ENCODE measurements around the gene CCR9. TPM values are rescaled to one million over a fixed set of nuclear protein-coding genes. Genes with fewer than 3 reads are reported as not detected.

CCR9 gene
- total and polyA plus RNA-seq, 2 experiments from 2014 or later, result 0.27 to 0.71 TPM

DNA sequence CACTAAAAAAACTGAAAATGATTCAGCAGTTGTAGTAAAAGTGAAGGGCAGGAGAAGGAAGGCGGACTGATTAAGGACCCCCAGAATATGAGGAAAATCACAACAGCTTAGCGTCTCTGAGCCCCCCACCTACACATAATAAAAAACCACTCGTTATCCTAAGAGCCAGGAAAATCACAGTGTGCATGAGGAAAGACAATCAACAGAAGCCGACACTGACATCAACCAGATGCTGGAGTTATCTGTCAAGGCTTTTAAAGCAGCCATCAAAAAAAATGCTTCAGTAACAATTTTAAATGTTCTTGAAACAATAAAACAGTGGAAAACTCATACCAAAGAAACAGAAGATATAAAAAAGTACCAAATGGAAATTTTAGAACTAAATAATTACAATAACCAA is 47.2 kb downstream of the CCR9 start:
- H3K9me3 ChIP-seq (ENCODE audit: low read depth), result no peaks in the 10 kb centered on the region
- H3K4me1 ChIP-seq (ENCODE audit: low read depth), result peaks cover 15% of the 10 kb centered on the region
- no peak overlapping the region for H3K4me3 ChIP-seq
- H3K36me3 ChIP-seq, result peaks cover 6% of the 10 kb centered on the region
- no peaks in the 10 kb centered on the region for H3K27me3 ChIP-seq
- TF ChIP-seq, protein P1, sequence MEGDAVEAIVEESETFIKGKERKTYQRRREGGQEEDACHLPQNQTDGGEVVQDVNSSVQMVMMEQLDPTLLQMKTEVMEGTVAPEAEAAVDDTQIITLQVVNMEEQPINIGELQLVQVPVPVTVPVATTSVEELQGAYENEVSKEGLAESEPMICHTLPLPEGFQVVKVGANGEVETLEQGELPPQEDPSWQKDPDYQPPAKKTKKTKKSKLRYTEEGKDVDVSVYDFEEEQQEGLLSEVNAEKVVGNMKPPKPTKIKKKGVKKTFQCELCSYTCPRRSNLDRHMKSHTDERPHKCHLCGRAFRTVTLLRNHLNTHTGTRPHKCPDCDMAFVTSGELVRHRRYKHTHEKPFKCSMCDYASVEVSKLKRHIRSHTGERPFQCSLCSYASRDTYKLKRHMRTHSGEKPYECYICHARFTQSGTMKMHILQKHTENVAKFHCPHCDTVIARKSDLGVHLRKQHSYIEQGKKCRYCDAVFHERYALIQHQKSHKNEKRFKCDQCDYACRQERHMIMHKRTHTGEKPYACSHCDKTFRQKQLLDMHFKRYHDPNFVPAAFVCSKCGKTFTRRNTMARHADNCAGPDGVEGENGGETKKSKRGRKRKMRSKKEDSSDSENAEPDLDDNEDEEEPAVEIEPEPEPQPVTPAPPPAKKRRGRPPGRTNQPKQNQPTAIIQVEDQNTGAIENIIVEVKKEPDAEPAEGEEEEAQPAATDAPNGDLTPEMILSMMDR (IDR thresholded peaks at IDR 0.05; ENCODE audit: low read depth, low read length), result no peak
- DNase-seq (ENCODE audit: low read depth in 1 of 2, low spot score in 1 of 2), result peak in 1 of 2 donors; percentile 60
- peak overlapping the region; percentile 69 for H3K27ac ChIP-seq

DNA sequence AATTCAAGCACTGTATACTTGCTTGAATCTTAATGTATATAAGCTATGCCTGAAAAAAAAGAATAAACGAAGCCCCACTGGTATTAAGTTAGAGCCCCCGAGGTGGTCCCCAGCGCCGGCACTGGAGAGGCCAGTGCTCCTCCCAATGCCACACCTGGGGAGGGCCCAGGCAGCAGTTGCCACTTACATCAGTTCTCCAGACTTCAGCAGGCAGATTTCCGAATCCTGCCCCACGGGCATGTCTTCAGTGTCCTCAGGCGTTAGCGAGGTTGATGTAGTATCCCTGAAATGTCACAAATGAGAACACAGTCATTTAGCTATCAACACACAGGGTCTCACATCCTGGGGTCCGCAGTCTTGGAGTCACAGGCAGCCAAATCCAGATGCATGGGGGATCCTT is 49.9 kb downstream of the CCR9 start:
- Histone ChIP-seq H3K4me3 (no peak overlapping the region), H3K9me3 (ENCODE audit: low read depth) (no peaks in the 10 kb centered on the region), H3K27ac (no peak overlapping the region), H3K27me3 (no peaks in the 10 kb centered on the region), H3K4me1 (ENCODE audit: low read depth) (peaks cover 33% of the 10 kb centered on the region), H3K36me3 (no peaks in the 10 kb centered on the region)
- no peak for DNase-seq (ENCODE audit: low read depth in 1 of 2, low spot score in 1 of 2)
- TF ChIP-seq, protein P1 (IDR thresholded peaks at IDR 0.05; ENCODE audit: low read depth, low read length), result no peak

DNA sequence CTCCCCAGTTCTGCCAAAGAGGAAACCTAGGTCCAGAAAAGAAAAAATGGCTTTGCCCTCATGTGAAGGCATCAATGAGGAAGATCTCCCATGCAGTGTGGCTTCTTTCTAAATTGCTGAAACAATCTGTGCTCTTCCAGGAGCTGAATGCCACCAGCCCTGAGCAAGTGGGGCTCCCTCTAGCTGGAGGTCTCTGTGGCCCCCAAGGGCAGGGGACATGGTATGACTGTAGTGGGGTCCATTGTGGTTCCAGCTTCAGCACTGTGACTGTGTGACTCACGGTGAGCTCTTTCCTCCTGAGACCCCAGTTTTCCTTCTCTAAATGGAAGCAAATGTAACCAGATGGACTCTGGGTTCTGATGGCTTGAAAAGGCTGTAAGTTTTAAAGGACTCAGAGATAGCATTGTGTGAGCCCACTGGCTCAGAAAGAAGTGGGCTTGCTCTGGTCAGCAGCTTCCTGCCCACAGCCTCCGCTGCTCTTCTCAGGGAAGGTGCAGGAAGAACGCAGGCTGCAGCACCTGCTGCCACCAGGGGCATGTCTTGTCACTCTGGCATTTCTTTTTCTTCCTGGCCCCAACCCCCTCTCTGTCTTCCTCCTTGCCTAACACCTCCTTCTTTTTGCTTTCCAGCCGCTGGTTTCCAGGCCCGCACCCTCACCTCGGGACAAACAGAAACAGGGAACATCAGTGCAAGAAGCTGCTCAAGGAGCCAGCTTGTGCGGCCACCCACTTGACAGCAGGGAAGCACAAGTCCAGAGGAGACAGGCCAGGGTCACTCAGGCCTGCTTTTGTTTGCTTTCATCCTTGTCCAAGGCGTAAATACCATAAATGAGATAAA is 51.1 kb downstream of the CCR9 start:
- TF ChIP-seq, protein P1 (IDR thresholded peaks at IDR 0.05; ENCODE audit: low read depth, low read length), result no peak
- Histone ChIP-seq H3K27ac (no peak overlapping the region), H3K4me1 (ENCODE audit: low read depth) (peaks cover 36% of the 10 kb centered on the region), H3K27me3 (no peaks in the 10 kb centered on the region), H3K4me3 (no peak overlapping the region), H3K9me3 (ENCODE audit: low read depth) (no peaks in the 10 kb centered on the region), H3K36me3 (no peaks in the 10 kb centered on the region)
- DNase-seq (ENCODE audit: low read depth in 1 of 2, low spot score in 1 of 2), result no peak

DNA sequence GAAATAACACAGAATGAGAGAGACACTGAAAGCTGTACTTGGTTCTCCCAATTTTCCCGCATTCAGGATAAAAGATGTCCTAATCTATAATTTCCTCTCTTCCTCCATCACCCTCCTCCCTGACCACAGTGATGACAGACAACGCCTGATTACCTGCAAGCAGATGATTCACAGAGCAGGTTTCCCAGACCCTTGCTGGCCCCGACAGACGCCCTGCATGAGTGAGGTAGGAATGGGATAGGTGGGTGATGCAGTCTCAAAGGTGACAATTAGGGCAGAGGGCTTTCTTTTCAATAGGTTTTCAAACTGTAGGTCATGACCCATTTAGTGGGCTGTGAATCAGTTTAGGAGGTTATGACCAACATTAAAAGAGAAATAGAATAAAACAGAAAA is 51.7 kb downstream of the CCR9 start:
- Histone ChIP-seq H3K27ac (no peak overlapping the region), H3K36me3 (no peaks in the 10 kb centered on the region), H3K27me3 (no peaks in the 10 kb centered on the region), H3K9me3 (ENCODE audit: low read depth) (no peaks in the 10 kb centered on the region), H3K4me3 (no peak overlapping the region), H3K4me1 (ENCODE audit: low read depth) (peaks cover 35% of the 10 kb centered on the region)
- no peak for DNase-seq (ENCODE audit: low read depth in 1 of 2, low spot score in 1 of 2)
- TF ChIP-seq, protein P1 (IDR thresholded peaks at IDR 0.05; ENCODE audit: low read depth, low read length), result no peak

DNA sequence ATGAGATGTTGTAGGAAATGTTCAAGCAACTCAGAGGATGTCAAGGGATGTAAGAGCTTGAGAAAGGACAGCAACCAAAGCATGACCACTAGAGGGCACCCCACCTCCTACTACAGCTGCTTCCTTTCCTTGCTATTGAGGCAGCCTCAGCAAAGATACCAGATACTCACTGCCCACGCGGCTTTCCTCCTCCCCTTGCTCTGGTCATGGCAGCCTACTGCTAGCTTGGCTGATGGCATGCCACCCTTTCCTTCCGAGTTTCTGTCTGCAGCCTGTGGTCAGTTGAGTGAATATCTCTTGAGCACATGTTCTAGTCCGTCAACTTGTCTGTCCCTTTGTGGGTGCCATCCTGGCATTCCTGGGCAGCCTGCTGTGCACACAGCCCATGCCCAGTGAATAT is 52.5 kb downstream of the CCR9 start:
- DNase-seq (ENCODE audit: low read depth in 1 of 2, low spot score in 1 of 2), result peak; percentile 89 to 95
- Histone ChIP-seq H3K36me3 (no peaks in the 10 kb centered on the region), H3K9me3 (ENCODE audit: low read depth) (no peaks in the 10 kb centered on the region), H3K4me3 (no peak overlapping the region), H3K27me3 (no peaks in the 10 kb centered on the region), H3K27ac (no peak overlapping the region), H3K4me1 (ENCODE audit: low read depth) (peaks cover 27% of the 10 kb centered on the region)
- TF ChIP-seq, protein P1 (IDR thresholded peaks at IDR 0.05; ENCODE audit: low read depth, low read length), result peak; percentile 91
